ENCODE results near the gene SMIM45.

- TF ChIP-seq CTCF (IDR thresholded peaks at IDR 0.05) (no peak), ZFX (IDR thresholded peaks at IDR 0.05; ENCODE audit: borderline replicate concordance) (no peak)
Measured at GRCh38 chr22:41911001-41911611, 40.8 kb upstream of the SMIM45 start.

Measured in 22Rv1 (cell line).